Stimulated activated CD8-positive, alpha-beta memory T cell treated with anti-CD3 and anti-CD28 coated beads, Interleukin-7, amount 100 ng/mL, for 48 hours (primary cell): ENCODE results near the gene GDI1.
A peak's percentile ranks its signal among the peaks of the same experiment; 100 is the strongest.
"Not testable (repeated sequence)": the region's sequence is repeated elsewhere in the genome, so short reads cannot be mapped to it uniquely, and the experiment has no call there.

Experiments used
- DNase-seq, 2 donors: peaks; one replicate each; pipeline ENCODE4 v3.0.0-alpha.2; 2020; ENCODE audit warnings: low read depth in 1 of 2; ENCODE audit errors: extremely low read depth in 1 of 2

Gene GDI1

GRCh38 chrX:154436983-154437752 is at the start of gene GDI1:
Gene GDI1, plus strand, starts transcription at chrX:154437154. Its CDS starts 101 bp downstream, at chrX:154437255.
- peak in 1 of 2 donors; percentile 22 for DNase-seq

GRCh38 chrX:154388094-154388493 is 48.9 kb upstream of the GDI1 start:
- not testable (repeated sequence) for DNase-seq

GRCh38 chrX:154388649-154389048 is 48.3 kb upstream of the GDI1 start:
- not testable (repeated sequence) for DNase-seq

GRCh38 chrX:154389812-154390747 is 46.9 kb upstream of the GDI1 start:
- DNase-seq: not testable (repeated sequence)

- DNase-seq: not testable (repeated sequence)
Measured at GRCh38 chrX:154396363-154396762, 40.6 kb upstream of the GDI1 start.

- DNase-seq: no peak
Measured at GRCh38 chrX:154396973-154397887, 39.7 kb upstream of the GDI1 start.

- peak; percentile 75 to 89 for DNase-seq
Measured at GRCh38 chrX:154397888-154398667, 38.9 kb upstream of the GDI1 start, which contains the start of gene RPL10. Gene RPL10, plus strand, starts transcription at chrX:154398377. Its CDS starts 143 bp downstream, at chrX:154398520.

GRCh38 chrX:154398668-154399526 is 38.1 kb upstream of the GDI1 start:
- peak in 1 of 2 donors; percentile 51 for DNase-seq

- no peak for DNase-seq
Measured at GRCh38 chrX:154399527-154400368, 37.2 kb upstream of the GDI1 start.

- DNase-seq: not testable (repeated sequence)
Measured at GRCh38 chrX:154400369-154400817, 36.6 kb upstream of the GDI1 start.

GRCh38 chrX:154401045-154401799 is 35.7 kb upstream of the GDI1 start:
- no peak for DNase-seq

GRCh38 chrX:154401918-154402621 is 34.9 kb upstream of the GDI1 start:
- DNase-seq: no peak

GRCh38 chrX:154402622-154403127 is 34.3 kb upstream of the GDI1 start:
- DNase-seq: no peak

GRCh38 chrX:154403192-154403591 is 33.8 kb upstream of the GDI1 start:
- DNase-seq: no peak

GRCh38 chrX:154403858-154404257 is 33.1 kb upstream of the GDI1 start:
- no peak for DNase-seq

GRCh38 chrX:154404625-154405192 is 32.2 kb upstream of the GDI1 start:
- DNase-seq: no peak
